GM18498 (cell line): ENCODE results near the gene ULBP2.
"Not testable (repeated sequence)": the region's sequence is repeated elsewhere in the genome, so short reads cannot be mapped to it uniquely, and the experiment has no call there.

ENCODE experiments used
- ATAC-seq: cut with Tn5 transposase; IDR thresholded peaks from one replicate; pipeline ENCODE4 v1.9.1; 2021; ENCODE audit warnings: mild to moderate bottlenecking, moderate library complexity; ENCODE audit not compliant: unreplicated experiment

ULBP2 gene

GRCh38 chr6:149948616-149949015 is 6.8 kb downstream of the ULBP2 start:
- no peak for ATAC-seq

DNA sequence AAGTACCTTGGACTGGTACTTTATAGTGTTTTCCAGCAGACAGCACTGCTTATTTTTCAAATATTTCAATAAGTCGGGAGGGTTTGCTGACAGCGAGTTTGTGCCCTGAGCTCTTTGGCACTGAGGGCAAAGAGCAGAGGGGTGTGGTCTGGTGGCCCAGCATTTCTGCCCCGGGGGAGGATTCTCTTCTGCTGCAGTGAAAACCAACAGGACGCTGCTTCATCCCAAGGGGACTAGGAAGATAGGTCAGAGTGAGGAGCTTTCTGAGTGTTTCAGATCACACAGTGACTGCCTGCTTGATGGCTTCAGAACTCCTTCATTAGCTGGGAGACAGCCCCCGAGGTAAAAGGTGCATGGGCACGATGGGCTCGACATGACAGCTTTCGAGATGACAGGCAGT is 8.6 kb downstream of the ULBP2 start:
- ATAC-seq = no peak

DNA sequence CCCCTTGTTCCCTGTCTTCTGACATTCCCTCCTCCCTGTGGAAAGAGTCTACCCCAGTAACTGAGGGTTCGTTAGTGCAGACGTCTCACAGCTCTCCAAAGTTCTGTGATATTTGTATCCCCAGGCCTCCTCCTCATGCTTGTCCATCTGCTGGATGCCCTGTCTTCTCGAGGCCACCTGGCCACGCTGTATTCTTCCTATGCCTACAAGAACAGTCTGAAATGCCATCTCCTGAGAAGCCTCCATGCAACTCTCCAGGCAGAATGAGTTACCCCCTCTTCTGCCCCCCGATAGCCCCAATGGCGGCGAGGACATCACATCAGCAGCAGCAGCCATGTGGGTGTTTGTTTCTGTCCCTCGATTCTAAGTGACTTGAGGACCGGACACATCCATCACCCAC is 9.3 kb downstream of the ULBP2 start:
- ATAC-seq = no peak

DNA sequence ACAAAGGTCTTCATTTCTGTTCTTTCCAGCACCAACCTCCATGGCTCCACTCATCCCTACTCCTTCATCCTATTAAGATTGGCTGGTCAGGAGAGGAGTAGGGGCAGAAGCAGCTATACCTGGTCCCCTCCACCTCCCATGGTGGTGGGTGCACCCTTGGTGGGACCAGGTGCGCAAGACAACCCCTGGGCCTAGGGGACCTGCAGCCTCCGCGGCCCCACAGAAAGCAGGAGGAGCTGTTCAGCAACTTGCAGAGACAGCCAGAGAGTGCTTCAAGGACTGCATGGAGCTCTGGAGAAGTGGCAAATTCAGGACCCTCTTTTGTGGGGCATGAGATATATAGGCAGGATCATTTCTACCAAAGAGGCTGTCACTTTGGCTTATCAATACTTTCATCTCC is 9.8 kb downstream of the ULBP2 start:
- ATAC-seq = no peak

- ATAC-seq = not testable (repeated sequence)
Observed at GRCh38 chr6:149953390-149953789, 11.6 kb downstream of the ULBP2 start.

- not testable (repeated sequence) for ATAC-seq
Observed at GRCh38 chr6:149953934-149954327, 12.1 kb downstream of the ULBP2 start.

DNA sequence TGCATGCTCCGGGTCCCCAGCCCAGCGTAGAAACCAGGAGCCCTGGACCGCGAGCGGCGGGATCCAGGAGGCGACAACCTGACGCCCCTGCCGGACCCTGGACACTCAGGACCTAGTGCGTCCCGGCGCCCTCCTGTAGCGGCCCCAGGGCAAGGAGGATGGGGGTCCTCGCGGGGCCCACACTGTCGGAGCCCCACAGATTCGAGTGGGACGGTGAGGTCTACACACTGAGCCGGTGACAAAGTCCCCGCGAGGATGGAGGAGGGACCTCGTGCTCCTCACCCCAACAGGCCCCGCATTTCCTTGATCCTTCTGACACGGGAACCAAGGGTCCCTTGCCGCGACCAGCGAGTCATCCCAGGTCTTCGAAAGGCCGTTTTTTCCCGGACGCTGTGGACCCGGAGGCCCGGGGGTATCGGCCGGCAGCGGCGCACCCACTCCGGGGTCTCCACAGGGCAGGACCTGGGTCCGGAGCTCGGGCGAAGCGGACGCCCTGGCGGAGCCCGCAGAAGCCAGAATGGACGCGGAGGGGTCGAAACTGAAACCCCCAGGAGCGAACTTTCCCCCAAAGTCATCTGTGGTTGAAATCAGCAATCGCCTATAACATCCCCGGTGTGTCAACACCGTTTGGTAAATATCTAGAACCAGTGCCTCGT is 12.6 kb downstream of the ULBP2 start:
- ATAC-seq = not testable (repeated sequence)

DNA sequence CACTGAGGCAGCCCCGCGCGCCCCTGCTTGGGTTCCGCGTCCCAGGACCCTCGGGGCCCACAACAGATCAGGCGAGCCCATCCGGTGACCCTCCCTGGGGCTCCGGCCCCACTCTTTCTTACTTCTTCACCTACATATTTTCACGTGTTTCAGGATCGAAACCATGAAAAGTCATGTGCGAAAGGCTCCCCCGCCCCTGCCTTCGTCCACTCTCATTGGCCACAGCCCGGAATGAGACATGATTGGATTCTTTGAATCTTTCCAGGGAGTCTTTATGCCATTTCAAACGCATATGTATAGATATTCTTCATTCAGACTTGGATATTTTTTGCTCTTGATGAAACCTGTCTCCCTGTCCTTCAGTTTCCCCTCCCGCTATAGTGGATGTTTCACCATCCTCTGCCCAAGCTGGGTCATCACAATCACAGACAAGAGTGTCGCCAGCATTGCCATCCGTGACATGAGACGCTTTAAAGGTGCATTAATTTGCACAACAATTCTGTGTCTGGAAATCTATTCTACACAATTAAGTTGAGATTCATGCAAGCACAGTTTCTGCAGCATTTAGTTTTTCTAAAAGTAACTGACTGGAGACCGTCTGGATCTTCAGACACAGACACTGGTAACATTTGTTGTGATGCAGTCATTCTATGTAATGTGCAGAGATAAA is 13.3 kb downstream of the ULBP2 start:
- not testable (repeated sequence) for ATAC-seq

DNA sequence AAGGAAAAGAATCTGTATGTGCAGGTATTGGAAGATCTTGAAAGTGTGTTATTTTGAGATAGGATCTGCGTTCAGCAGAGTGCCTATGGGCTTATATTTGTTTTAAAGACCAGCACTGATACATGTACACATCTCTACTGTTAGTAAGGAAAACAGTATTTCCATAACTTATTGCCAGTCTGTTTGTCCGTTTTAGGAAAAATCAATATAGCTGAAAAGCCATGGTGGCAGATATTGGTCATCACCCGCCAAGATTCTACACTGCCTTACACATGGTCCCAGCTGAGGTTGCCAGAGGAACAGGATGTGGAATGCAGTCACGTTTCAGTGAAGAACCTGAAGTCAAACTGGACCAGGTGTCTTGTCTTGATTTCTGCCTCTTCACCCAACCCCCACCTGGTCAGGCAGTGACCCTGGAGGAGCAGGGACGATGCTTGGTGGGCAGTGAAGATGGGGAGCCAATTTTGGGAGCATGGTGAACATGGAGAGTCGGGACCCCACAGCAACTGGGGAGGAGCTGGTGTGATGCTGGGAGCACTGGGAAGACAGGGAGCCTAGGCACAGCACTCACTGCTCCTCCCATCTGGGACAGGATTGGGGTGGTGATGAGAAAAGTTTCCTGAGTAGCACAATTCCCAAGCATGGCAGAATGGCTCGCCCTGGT is 14.0 kb downstream of the ULBP2 start:
- not testable (repeated sequence) for ATAC-seq

GRCh38 chr6:149958124-149958523 is 16.3 kb downstream of the ULBP2 start:
- not testable (repeated sequence) for ATAC-seq

DNA sequence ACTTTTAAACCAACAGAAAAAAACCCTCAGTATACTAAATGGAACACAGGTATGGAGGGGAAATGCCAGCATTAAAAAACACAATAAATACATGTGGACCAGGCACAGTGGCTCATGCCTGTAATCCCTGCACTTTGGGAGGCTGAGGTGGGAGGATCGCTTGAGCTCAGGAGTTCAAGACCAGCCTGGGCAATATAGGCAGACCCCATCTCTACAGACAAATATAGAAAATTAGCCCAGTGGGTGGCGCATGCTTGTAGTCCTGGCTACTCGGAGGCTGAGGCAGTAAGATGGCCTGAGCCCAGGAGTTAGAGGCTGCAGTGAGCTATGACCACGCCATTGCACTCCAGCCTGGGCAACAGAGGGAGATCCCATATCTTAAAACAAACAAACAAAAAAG is 18.0 kb downstream of the ULBP2 start:
- ATAC-seq = not testable (repeated sequence)

DNA sequence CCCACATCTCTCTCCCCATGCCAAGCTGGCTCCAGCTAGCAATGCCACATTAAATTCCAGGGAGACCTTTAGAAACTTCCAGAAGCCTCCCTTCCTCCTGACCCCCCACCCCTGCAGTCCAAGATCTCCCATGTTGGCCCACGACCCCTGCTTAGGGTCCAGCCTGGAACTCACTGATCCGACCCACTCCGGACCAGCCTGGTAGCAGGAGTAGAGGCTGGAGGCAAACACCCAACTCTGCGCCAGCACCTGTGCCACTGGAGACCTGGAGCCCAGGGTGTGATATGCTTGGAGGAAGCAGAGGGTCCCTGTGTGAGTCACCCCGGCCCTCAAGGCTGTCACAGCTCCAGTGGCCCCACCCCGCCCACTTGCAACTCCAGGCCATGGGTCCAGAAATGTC is 18.7 kb downstream of the ULBP2 start:
- no peak for ATAC-seq

GRCh38 chr6:149961728-149962425 is 20.1 kb downstream of the ULBP2 start:
- no peak for ATAC-seq

- no peak for ATAC-seq
Observed at GRCh38 chr6:149962461-149963211, 20.8 kb downstream of the ULBP2 start.

DNA sequence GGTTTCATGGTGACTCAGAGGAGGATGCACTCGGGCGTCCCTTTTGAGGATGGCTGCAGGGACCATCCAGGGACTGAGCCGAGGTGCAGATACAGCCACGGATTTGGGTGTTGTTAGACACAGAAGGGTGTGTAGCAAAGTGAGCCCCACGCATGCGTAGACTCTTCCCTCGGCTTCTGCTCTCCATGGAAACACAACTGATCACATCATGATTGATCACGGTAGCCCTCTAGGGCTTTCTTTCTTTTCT is 21.3 kb downstream of the ULBP2 start:
- ATAC-seq = peak; percentile 26

- peak; percentile 62 for ATAC-seq
Observed at GRCh38 chr6:149963462-149964307, 21.9 kb downstream of the ULBP2 start, which contains the start of gene ULBP1. Gene ULBP1, plus strand, starts transcription at chr6:149963943. Its CDS starts 107 bp downstream, at chr6:149964050.

DNA sequence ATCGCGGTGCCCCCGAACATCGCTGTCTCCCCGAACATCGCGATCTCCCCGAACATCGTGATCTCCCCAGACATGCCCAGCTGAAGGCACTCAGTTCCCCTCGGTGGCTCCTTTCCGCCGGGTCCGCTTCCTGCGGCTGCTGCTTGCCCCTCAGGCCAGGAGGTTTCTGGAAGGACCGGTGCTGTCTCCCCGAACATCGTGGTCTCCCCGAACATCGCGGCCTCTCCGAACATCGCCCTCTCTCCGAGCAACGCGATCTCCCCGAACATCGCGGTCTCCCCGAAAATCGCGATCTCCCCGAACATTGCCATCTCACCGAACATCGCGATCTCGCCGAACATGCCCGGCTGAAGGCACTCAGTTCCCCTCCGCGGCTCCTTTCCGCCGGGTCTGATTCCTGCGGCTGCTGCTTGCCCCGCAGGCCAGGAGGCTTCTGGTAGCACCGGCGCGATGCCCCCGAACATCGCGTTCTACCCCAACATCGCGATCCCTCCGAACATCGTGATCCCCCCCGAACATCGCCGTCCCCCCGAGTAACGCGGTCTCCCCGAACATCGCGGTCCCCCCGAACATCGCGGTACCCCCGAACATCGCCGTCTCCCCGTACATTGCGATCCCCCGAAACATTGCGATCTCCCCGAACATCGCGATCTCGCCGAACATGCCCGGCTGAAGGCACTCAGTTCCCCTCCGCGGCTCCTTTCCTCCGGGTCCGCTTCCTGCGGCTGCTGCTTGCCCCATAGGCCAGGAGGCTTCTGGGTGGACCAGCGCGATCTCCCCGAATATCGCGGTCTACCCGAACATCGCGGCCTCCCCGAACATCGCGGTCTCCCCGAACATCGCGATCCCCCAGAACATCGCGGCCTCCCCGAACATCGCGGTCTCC is 22.7 kb downstream of the ULBP2 start:
- ATAC-seq = no peak

GRCh38 chr6:149965194-149966020 is 23.6 kb downstream of the ULBP2 start:
- ATAC-seq = no peak
